NB4 (cell line): ENCODE measurements around the gene CDH8.

Experiments
- CTCF ChIP-seq: IDR thresholded peaks from one replicate; pipeline ENCODE4 v1.5.1; 2012; ENCODE audit warnings: low read depth, low read length
- MYC ChIP-seq: IDR thresholded peaks from 2 replicates; pipeline ENCODE4 v1.6.1; 2011; ENCODE audit warnings: low read depth, low read length
- POLR2A ChIP-seq: IDR thresholded peaks from 2 replicates; pipeline ENCODE4 v1.6.1; 2011; ENCODE audit warnings: mild to moderate bottlenecking; ENCODE audit not compliant: insufficient read length; ENCODE audit errors: extremely low read depth

DNA sequence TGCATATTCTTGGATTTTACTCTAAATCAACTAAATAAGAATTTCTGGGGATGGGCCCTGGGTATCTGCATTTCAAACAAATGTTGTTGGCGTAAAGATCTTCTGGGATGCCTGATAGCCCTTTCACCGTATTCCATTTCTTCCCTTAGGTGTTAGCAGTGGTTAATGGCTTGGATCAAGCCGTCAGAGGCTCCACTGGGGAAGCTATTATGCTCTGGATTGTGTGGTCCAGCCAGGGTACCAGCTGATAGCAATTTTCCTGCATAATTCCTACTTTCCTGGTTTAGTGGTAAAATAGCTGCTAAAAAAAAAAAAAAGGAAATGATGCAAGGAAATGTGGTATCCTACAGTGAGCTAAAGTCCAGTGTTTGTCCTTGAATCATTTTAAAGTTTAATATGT, 365.1 kb downstream of the CDH8 start:
- TF ChIP-seq CTCF (no peak), POLR2A (no peak), MYC (no peak)
